DMS 273 treated with DMSO at 0.1 percent for 48 hours (cell line): ENCODE measurements around the gene LMO7.
"Not testable (repeated sequence)": the region's sequence is repeated elsewhere in the genome, so short reads cannot be mapped to it uniquely, and the experiment has no call there.

Experiments used
- DNase-seq: peaks from one replicate; lab custom pipeline; 2025; lab: John Stamatoyannopoulos, UW

Gene LMO7

GRCh38 chr13:75647126-75647784 lies 11.1 kb downstream of the LMO7 start:
- no peak for DNase-seq

DNA sequence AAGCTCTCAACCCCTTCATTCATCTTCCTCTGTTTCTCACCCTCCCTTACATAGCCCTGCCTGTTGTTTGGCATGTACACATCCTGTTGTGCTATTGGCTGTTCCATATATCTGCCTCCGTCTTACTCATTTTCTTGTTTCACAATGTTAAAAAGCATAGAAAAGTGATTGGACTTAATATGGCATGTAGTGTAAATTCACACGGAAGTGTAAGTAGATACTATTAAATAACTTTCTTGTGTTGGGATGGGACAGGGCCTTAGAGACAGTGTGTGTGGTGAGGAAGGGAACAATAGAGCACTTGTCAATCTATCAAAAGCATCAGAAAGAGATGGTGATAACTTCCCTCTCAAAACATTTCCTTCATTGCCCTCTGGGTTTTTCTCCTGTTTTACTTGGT lies 12.3 kb downstream of the LMO7 start:
- no peak for DNase-seq

- DNase-seq = no peak
These were observed 14.9 kb downstream of the LMO7 start for GRCh38 chr13:75651013-75651412.

- DNase-seq = peak; percentile 14
These were observed 16.6 kb downstream of the LMO7 start for GRCh38 chr13:75652726-75653125.

DNA sequence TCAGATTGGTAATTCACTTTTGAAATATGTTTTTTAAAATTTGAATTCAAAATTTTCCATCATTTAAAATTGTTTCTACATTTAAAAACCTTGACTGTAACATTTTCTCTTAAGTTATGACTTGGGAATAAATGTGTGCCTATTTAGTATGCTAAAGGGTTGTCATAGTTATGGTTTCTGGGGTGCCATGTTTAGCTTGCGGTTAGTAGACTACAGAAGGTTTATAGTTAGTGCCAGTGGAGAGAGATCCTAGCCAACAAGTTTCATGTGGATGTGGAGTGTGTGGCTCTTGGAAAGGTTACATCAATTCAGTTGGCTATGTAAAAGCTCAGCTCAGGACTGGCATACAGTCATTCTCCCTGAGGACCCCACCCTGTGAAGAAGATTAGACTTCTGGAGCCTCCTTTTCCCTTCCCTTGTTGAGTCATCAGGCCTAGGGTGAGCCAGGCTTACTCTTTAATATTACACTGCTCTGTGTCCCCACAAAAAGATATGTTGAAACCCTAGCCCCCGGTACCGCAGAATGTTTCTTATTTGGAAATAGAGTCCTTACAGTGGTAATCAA lies 20.4 kb downstream of the LMO7 start:
- DNase-seq = no peak

GRCh38 chr13:75657111-75657510 lies 21.0 kb downstream of the LMO7 start:
- no peak for DNase-seq

DNA sequence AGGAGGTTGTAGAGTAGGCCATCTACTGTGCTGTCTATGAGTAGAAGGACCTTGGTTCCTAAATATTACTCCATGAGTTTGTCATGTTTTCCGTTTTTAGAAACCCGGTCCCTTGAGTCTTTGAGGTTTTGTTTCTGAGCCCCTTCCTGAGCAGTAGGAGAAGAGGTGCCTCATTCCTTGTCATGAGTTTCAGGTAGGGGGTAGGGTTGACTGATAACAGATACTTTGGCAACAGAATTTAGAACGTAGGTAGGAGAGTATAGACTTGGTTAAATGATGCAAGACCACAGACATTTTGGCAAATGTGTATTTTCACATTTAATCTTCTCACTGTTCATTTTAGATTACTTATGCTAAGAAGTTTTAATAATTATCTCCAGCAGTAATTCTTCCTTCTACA lies 24.6 kb downstream of the LMO7 start:
- DNase-seq = no peak

DNA sequence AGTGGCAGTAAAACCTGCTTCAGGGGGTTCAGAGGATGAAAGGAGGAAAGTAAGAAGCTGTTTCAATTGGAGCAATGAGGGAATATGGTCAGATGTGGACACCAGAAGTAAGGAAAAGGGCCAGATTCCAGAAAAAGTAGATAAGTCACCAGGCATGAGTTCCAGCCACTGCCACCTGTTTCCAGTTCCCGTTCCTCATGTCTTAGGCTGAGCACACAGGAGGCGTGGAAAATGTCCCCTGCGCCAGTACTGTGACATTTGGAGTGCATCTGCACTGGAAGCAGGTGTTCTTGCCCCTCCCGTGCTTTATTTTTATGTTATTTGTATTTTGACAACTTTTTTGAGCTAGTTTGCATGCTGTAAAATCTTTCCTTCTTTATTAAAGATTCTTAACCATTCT lies 25.3 kb downstream of the LMO7 start:
- DNase-seq = no peak

DNA sequence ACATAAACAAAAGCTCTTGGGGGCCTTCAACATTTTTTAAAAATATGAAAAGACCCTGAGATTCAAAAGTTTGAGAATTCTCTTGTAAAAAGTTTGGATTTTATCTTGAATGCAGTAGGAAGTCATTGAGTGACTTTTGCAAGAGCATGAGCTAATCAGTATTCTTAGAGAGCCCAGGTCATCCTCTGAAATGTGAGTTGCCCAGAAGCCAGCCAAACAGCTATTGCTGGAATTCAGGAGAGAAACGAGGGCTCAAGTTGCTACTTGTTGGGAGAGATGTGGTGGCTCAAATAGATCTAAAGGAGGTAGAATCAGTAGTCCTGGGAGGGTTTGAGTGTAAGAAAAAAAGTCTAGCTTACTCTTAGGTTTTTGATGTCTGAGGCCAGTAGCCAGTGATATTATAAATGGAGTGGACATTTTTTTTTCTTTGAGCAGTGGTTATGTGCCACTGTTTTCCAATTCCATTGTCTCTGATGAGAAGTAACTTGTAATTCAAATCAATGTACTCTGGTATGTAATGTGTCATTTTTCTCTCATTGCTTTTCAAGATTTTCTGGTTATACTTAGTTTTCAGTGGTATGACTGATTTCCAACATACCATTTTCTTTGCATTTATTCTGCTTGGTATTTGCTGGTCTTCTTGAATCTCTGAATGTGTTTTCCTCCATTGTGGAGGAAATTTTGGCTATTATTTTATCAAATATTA lies 30.7 kb downstream of the LMO7 start:
- no peak for DNase-seq

GRCh38 chr13:75669706-75670105 lies 33.6 kb downstream of the LMO7 start:
- no peak for DNase-seq

DNA sequence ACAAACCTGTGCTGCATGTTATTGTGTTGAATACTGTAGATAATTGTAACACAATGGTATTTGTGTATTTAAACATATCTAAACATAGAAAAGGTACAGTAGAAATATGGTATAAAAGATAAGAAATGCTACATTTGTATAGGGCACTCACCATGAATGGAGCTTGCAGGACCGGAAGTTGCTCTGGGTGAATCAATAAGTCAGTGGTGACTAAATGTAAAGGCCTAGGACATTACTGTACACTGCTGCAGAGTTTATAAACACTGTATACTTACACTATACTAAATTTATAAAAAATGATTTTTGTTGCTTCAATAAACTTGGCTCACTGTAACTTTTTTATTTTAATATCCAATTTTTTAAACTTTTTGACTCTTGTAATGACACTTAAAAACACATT lies 34.4 kb downstream of the LMO7 start:
- no peak for DNase-seq

GRCh38 chr13:75675421-75675820 lies 39.3 kb downstream of the LMO7 start:
- DNase-seq = no peak

DNA sequence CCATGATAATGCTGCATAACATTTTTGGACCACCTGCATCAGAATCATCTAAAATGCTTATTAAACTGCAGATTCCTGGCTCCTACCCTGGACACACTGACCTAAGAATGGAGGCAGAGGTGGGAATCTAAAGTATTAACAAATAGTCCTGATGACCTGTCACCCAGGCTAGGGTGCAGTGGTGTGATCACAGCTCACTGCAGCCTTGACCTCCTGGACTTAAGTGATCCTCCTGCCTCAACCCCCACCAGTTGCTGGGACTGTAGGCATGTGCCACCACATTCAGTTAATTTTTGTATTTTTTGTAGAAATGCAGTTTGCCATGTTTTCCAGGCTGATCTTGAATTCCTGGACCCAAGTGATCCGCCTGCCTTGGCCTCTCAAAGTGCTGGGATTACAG lies 43.3 kb downstream of the LMO7 start:
- DNase-seq = no peak

- DNase-seq = not testable (repeated sequence)
These were observed 44.1 kb downstream of the LMO7 start for GRCh38 chr13:75680251-75680650.

DNA sequence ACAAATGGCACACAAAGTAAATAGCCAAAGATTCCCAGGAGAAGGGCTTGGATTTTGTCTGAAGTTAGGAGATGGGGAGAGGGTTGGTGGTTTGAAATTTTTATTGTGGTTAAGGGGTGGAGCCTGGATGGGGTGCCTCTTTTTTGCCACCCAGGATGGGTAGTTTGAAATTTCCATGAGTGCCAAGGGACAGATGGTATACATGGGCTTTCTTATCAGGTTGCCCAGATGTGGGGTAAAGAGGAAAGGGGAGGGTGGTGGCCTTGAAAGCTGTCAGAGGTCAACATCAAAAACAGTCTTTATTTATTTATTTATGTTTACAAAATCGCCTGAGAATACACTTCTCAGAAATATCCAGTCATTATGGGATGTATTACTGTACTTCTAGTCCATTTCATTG lies 46.2 kb downstream of the LMO7 start:
- DNase-seq = no peak

DNA sequence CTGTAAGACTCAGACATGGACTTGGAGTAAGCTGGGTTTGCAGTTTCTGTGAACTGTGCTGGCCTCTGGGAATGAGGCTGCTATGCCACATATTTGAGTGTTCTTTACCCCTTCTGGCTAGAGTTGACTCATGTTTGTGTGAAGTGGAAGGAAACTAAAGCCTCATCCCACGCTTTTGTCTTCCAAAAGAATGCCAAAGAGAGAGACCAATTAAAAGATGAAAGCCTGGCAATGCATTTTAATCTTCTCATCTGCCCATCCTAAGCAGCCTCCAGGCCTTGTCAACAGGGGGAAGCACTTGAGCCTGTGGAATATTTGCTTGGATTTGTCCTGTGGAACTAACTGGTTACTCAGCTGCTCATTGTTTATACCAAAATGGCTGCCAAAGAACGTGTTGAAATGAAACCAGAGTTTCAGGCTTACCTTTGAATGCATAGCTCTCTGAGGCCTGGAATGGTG lies 49.1 kb downstream of the LMO7 start:
- no peak for DNase-seq

- DNase-seq = no peak
These were observed 51.1 kb downstream of the LMO7 start for GRCh38 chr13:75687150-75687763.

DNA sequence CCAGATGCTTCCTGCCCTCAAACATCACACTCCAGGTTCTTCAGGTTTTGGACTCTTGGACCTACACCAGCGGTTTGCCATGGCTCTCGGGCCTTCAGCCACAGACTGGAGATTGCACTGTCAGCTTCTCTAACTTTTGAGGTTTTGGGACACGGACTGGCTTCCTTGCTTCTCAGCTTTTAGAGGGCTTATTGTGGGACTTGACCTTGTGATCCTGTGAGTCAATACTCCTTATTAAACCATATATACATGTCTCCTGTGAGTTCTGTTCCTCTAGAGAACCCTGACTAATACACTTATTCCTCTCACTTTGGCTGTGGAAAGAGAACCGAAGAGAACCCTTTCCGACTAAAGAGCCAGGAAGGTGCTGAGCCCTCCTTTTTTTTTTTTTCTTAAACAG lies 53.6 kb downstream of the LMO7 start:
- no peak for DNase-seq

DNA sequence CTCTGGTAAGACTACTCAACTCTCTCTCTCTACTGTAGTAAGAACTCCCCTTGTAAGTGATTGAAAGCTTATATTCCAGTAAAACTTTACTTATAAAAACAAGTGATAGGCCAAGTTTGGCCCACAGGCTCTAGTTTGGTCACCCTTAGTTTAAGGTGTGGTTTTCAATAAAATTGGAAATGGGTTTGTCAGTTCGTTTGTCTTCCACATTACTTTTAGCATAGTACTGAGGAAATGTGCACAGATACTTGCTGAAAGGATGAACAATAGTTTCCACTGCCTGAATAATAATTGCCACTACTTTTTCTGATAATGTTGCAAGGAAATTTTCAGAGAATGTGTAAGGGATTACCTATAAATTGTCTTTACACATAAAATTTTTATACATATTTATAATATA lies 54.5 kb downstream of the LMO7 start:
- no peak for DNase-seq

DNA sequence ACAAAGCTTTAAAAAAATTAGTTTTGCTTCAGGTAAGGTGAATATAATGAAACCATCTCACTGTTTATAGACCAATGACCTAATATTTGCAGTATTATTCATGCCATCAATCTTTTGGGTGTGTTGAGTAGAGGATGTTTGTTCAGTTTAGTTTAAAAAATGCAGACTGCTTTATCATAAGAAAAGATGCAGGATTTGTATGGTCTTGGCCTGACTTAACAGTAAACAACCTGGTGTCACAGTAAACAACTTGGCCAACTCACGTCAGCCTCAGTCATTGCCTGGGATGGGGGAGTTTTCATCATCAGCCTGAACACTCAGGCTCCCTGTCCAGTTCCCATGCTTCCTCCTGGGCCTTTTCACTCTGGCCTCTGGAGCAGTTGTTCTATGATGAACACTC lies 55.1 kb downstream of the LMO7 start:
- no peak for DNase-seq

DNA sequence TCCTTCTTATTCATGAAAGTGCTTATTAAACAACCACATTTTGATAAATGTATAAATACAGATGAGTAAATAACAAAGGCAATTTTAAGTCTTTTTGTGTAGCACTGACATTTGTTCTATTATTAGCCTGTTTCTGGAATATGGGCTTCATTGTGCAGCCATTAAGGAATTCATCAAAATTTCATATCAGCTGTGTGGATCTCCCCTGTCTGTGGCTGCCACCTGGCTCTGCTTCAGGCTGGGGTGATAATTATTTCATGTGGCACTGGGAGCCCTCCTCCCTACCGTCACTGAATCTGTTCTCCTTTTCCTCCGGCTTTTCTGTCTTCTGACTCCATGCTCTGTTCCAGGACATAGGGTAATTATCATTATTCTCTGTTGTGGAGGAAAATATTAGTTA lies 57.1 kb downstream of the LMO7 start:
- peak; percentile 54 for DNase-seq

GRCh38 chr13:75694722-75695121 lies 58.6 kb downstream of the LMO7 start:
- DNase-seq = no peak

- not testable (repeated sequence) for DNase-seq
These were observed 59.8 kb downstream of the LMO7 start for GRCh38 chr13:75695908-75696307.
